AG08395 (cell line): ENCODE results near the gene CKM.
"Not testable (repeated sequence)": the region's sequence is repeated elsewhere in the genome, so short reads cannot be mapped to it uniquely, and the experiment has no call there.

ENCODE experiments used
- DNase-seq: peaks from one replicate; pipeline ENCODE4 v3.0.0; 2012; ENCODE audit warnings: mixed read lengths, low spot score

CKM gene

GRCh38 chr19:45290381-45290931, 32.2 kb downstream of the CKM start:
- DNase-seq = no peak

GRCh38 chr19:45283443-45284033, 39.1 kb downstream of the CKM start:
- DNase-seq = no peak

GRCh38 chr19:45280471-45280961, 42.2 kb downstream of the CKM start:
- no peak for DNase-seq

GRCh38 chr19:45279587-45280192, 43.0 kb downstream of the CKM start:
- DNase-seq = no peak

GRCh38 chr19:45278087-45278486, 44.6 kb downstream of the CKM start:
- DNase-seq = no peak

GRCh38 chr19:45276284-45276687, 46.4 kb downstream of the CKM start:
- no peak for DNase-seq

- no peak for DNase-seq
Measured at GRCh38 chr19:45275370-45275971, 47.2 kb downstream of the CKM start.

GRCh38 chr19:45273521-45273855, 49.2 kb downstream of the CKM start:
- no peak for DNase-seq

GRCh38 chr19:45271735-45272108, 51.0 kb downstream of the CKM start:
- DNase-seq = peak; percentile 2

GRCh38 chr19:45271098-45271734, 51.5 kb downstream of the CKM start:
- DNase-seq = no peak

- not testable (repeated sequence) for DNase-seq
Measured at GRCh38 chr19:45269939-45270338, 52.7 kb downstream of the CKM start.

- DNase-seq = no peak
Measured at GRCh38 chr19:45267296-45267695, 55.4 kb downstream of the CKM start.

GRCh38 chr19:45265375-45265774, 57.3 kb downstream of the CKM start:
- no peak for DNase-seq

- no peak for DNase-seq
Measured at GRCh38 chr19:45264781-45265317, 57.8 kb downstream of the CKM start.

- DNase-seq = no peak
Measured at GRCh38 chr19:45263013-45263412, 59.7 kb downstream of the CKM start.

GRCh38 chr19:45262570-45262969, 60.1 kb downstream of the CKM start:
- no peak for DNase-seq

GRCh38 chr19:45258862-45259261, 63.8 kb downstream of the CKM start:
- no peak for DNase-seq

- DNase-seq = no peak
Measured at GRCh38 chr19:45256836-45257235, 65.8 kb downstream of the CKM start.
